ENCODE measurements around the gene SMIM45.

Gene SMIM45

GRCh38 chr22:41975299-41976069 is 23.5 kb downstream of the SMIM45 start:
- ATAC-seq, result 0 out of 2 replicates have a peak, but pooled peaks have one; percentile 47
- ChIA-PET POLR2A (interaction anchor here (0.6 kb wide), 1 partner anchor 584 kb away, joined by 3 read pairs; no protein-coding TSS in a partner anchor), CTCF (no interaction called here)
- no peak for DNase-seq (ENCODE audit: low read depth, low spot score)
- no TSS peak for BruUV-seq (replicated peaks)
- no peaks in the 10 kb centered on the region for H3K9me3 ChIP-seq (ENCODE audit: control insufficient read depth, insufficient read depth, low read depth, low read length)
- 0 out of 2 replicates have a peak, but pooled peaks cover 2% of the 10 kb centered on the region for H3K4me1 ChIP-seq (ENCODE audit: control insufficient read depth, insufficient read depth, low read length)
- TF ChIP-seq SIN3A (IDR thresholded peaks at IDR 0.05; ENCODE audit: borderline replicate concordance, insufficient read depth, low read depth, low read length) (no peak), TCF7L2 (IDR thresholded peaks at IDR 0.05; ENCODE audit: low read depth, low read length) (no peak), POLR2AphosphoS5 (IDR thresholded peaks at IDR 0.05; ENCODE audit: low read depth, low read length) (no peak)
- TF ChIP-seq, protein P1, sequence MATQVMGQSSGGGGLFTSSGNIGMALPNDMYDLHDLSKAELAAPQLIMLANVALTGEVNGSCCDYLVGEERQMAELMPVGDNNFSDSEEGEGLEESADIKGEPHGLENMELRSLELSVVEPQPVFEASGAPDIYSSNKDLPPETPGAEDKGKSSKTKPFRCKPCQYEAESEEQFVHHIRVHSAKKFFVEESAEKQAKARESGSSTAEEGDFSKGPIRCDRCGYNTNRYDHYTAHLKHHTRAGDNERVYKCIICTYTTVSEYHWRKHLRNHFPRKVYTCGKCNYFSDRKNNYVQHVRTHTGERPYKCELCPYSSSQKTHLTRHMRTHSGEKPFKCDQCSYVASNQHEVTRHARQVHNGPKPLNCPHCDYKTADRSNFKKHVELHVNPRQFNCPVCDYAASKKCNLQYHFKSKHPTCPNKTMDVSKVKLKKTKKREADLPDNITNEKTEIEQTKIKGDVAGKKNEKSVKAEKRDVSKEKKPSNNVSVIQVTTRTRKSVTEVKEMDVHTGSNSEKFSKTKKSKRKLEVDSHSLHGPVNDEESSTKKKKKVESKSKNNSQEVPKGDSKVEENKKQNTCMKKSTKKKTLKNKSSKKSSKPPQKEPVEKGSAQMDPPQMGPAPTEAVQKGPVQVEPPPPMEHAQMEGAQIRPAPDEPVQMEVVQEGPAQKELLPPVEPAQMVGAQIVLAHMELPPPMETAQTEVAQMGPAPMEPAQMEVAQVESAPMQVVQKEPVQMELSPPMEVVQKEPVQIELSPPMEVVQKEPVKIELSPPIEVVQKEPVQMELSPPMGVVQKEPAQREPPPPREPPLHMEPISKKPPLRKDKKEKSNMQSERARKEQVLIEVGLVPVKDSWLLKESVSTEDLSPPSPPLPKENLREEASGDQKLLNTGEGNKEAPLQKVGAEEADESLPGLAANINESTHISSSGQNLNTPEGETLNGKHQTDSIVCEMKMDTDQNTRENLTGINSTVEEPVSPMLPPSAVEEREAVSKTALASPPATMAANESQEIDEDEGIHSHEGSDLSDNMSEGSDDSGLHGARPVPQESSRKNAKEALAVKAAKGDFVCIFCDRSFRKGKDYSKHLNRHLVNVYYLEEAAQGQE (IDR thresholded peaks at IDR 0.05; ENCODE audit: insufficient read depth in 1 of 2, low read depth in 2 of 2, low read length in 1 of 2), result no peak
- TF ChIP-seq, protein P2, sequence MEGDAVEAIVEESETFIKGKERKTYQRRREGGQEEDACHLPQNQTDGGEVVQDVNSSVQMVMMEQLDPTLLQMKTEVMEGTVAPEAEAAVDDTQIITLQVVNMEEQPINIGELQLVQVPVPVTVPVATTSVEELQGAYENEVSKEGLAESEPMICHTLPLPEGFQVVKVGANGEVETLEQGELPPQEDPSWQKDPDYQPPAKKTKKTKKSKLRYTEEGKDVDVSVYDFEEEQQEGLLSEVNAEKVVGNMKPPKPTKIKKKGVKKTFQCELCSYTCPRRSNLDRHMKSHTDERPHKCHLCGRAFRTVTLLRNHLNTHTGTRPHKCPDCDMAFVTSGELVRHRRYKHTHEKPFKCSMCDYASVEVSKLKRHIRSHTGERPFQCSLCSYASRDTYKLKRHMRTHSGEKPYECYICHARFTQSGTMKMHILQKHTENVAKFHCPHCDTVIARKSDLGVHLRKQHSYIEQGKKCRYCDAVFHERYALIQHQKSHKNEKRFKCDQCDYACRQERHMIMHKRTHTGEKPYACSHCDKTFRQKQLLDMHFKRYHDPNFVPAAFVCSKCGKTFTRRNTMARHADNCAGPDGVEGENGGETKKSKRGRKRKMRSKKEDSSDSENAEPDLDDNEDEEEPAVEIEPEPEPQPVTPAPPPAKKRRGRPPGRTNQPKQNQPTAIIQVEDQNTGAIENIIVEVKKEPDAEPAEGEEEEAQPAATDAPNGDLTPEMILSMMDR (IDR thresholded peaks at IDR 0.05), result no peak
- peaks cover 6% of the 10 kb centered on the region; the same call in 1 of the 2 replicates for H3K27me3 ChIP-seq (ENCODE audit: control insufficient read depth, insufficient read depth, low read length)
- no peak overlapping the region for H3K4me3 ChIP-seq (ENCODE audit: low read depth in 2 of 2, low read length in 2 of 2)
- intact Hi-C loops (cut with micrococcal nuclease; ENCODE audit: unreplicated experiment), result no loop called here
- in situ Hi-C loops (cut with HindIII; ENCODE audit: low pct_unique_long_range_greater_than_20kb, low sequenced_read_pairs), result no loop called here
- H3K27ac ChIP-seq (ENCODE audit: low read length), result no peak overlapping the region
- H3K36me3 ChIP-seq (ENCODE audit: control insufficient read depth, insufficient read depth, low read length), result no peaks in the 10 kb centered on the region

DNA sequence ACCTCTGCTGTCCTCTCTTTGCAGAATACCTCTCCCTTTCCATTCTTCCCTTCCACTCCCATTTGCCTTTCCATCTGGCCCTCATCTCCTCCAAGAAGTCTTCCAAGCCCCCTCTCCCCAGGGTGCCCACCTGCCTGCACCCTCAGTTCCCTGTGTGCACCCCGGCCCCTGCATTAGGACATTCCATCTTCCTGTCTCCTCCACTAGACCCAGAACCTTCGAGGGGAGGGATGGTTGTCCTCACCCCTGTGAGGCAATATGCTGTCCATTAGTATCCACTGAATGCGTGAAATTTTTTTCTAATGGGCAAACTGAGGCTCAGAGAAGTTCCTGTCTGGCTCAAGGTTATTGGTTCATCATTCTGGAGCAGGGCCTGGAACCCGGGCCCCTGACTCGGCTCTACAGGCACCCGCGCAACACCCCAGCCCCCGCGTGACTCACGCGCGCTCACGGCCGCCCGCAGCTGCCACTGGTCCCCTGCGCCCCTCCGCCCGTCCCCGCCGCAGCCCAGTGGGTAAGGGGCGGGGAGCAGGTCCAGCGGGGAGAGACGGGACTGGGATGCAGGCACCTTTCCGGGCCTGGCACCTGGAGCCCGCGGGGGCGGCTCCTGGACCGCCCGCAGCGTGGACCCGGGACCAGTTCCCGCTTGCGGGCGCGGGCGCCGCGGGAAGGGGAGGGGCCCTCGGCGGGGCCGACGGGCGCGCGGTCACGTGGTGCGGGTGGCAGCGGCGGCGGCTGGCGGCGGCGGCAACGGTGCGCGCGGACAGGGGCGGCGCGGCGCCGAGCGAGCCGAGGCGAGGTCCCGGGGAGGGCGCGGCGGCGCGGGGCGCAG is 24.3 kb downstream of the SMIM45 start:
- H3K36me3 ChIP-seq (ENCODE audit: control insufficient read depth, insufficient read depth, low read length), result no peaks in the 10 kb centered on the region
- ChIA-PET CTCF (no interaction called here), POLR2A (no interaction called here)
- ATAC-seq, result peak; percentile 57
- BruUV-seq (replicated peaks), result no TSS peak
- intact Hi-C loops (cut with micrococcal nuclease; ENCODE audit: unreplicated experiment) (no loop called here), in situ Hi-C loops (cut with HindIII; ENCODE audit: low pct_unique_long_range_greater_than_20kb, low sequenced_read_pairs) (no loop called here)
- peaks cover 6% of the 10 kb centered on the region; the same call in 1 of the 2 replicates for H3K27me3 ChIP-seq (ENCODE audit: control insufficient read depth, insufficient read depth, low read length)
- H3K27ac ChIP-seq (ENCODE audit: low read length), result no peak overlapping the region
- TF ChIP-seq, protein P1 (IDR thresholded peaks at IDR 0.05; ENCODE audit: insufficient read depth in 1 of 2, low read depth in 2 of 2, low read length in 1 of 2), result no peak
- no peak for TF ChIP-seq TCF7L2 (IDR thresholded peaks at IDR 0.05; ENCODE audit: low read depth, low read length)
- TF ChIP-seq, protein P2 (IDR thresholded peaks at IDR 0.05), result no peak
- no peak for TF ChIP-seq SIN3A (IDR thresholded peaks at IDR 0.05; ENCODE audit: borderline replicate concordance, insufficient read depth, low read depth, low read length)
- TF ChIP-seq POLR2AphosphoS5 (IDR thresholded peaks at IDR 0.05; ENCODE audit: low read depth, low read length), result no peak
- peak overlapping the region; percentile 22 to 35 for H3K4me3 ChIP-seq (ENCODE audit: low read depth in 2 of 2, low read length in 2 of 2)
- no peak for DNase-seq (ENCODE audit: low read depth, low spot score)
- H3K9me3 ChIP-seq (ENCODE audit: control insufficient read depth, insufficient read depth, low read depth, low read length), result no peaks in the 10 kb centered on the region
- 0 out of 2 replicates have a peak, but pooled peaks cover 2% of the 10 kb centered on the region for H3K4me1 ChIP-seq (ENCODE audit: control insufficient read depth, insufficient read depth, low read length)
